ENCODE measurements around the gene EZR. TPM values are rescaled to one million over a fixed set of nuclear protein-coding genes. Genes with fewer than 3 reads are reported as not detected.

EZR gene
- total RNA-seq, 1 experiment from 2014 or later = 375 TPM

- H3K4me1 Mint-ChIP-seq = peaks cover 20 to 25% of the 10 kb centered on the region in 2 experiments
- H2AFZ ChIP-seq (ENCODE audit: low read length) = no peak overlapping the region
- H3K14ac ChIP-seq (ENCODE audit: insufficient read depth, low read length) = no peak overlapping the region
- H2BK12ac ChIP-seq (ENCODE audit: insufficient read length, low read depth, low read length) = no peak overlapping the region
- no peak for TF ChIP-seq CTCF (conservative IDR thresholded peaks at IDR 0.05)
- H4K8ac ChIP-seq (replicated peaks; ENCODE audit: insufficient read length, low read depth, low read length) = no peak overlapping the region
- no peak overlapping the region for H2BK20ac ChIP-seq (ENCODE audit: low read depth, low read length, poor library complexity, severe bottlenecking)
- no peak overlapping the region for H4K5ac ChIP-seq (ENCODE audit: insufficient read length, low read depth, low read length)
- H3K79me1 ChIP-seq (ENCODE audit: insufficient read depth, low read depth, low read length, poor library complexity, severe bottlenecking) = peaks cover 8% of the 10 kb centered on the region
- peak overlapping the region; percentile 4 to 73 (median 56); a peak in 4 of 7 replicates for H3K27ac Mint-ChIP-seq
- no peaks in the 10 kb centered on the region for H3K27me3 ChIP-seq (ENCODE audit: insufficient read depth, low read length)
- H3K4me3 Mint-ChIP-seq = no peak overlapping the region
- no peak overlapping the region for H3K56ac ChIP-seq (ENCODE audit: insufficient read length, low read depth, low read length)
- no peaks in the 10 kb centered on the region for H3K9me3 ChIP-seq (ENCODE audit: control insufficient read depth, low read depth, low read length)
- no peak overlapping the region for H4K91ac ChIP-seq (ENCODE audit: insufficient read length, low read depth, low read length)
- no peak overlapping the region for H3K27ac ChIP-seq (ENCODE audit: insufficient read length, low read depth, low read length)
- H3K4ac ChIP-seq (ENCODE audit: low read depth, low read length) = no peak overlapping the region
- no peaks in the 10 kb centered on the region for H3K9me3 Mint-ChIP-seq
- H3K4me1 ChIP-seq (ENCODE audit: insufficient read depth, low read length) = no peaks in the 10 kb centered on the region
- H2BK120ac ChIP-seq (ENCODE audit: low read depth, low read length, poor library complexity, severe bottlenecking) = no peak overlapping the region
- no peak overlapping the region for H3K9ac ChIP-seq (ENCODE audit: extremely low read depth, insufficient read length, low read length)
- H3K18ac ChIP-seq (ENCODE audit: insufficient read length, low read depth, low read length) = no peak overlapping the region
- no peak overlapping the region for H2AK5ac ChIP-seq (ENCODE audit: insufficient read length, low read length)
- no peaks in the 10 kb centered on the region for H3K27me3 Mint-ChIP-seq (ENCODE audit: low read depth)
- no CpG with 5 or more reads among the region's 2 CpGs for WGBS (ENCODE audit: extremely low coverage, insufficient read length, low lambda C conversion rate)
- H3K23me2 ChIP-seq (ENCODE audit: insufficient read length, low read depth, low read length, poor library complexity, severe bottlenecking) = no peaks in the 10 kb centered on the region
- H3K36me3 Mint-ChIP-seq (ENCODE audit: insufficient read depth in 1 of 3, low read depth in 3 of 3) = peaks cover 57 to 94% (median 87%) of the 10 kb centered on the region in 3 experiments; a peak in 6 of 7 replicates
- no peak overlapping the region for H2BK15ac ChIP-seq (ENCODE audit: low read depth, low read length)
- no peaks in the 10 kb centered on the region for H3K79me2 ChIP-seq (ENCODE audit: insufficient read depth, low read length)
- H2BK5ac ChIP-seq (ENCODE audit: insufficient read length, low read length) = no peak overlapping the region
- no peaks in the 10 kb centered on the region for H4K20me1 ChIP-seq (ENCODE audit: control insufficient read depth, insufficient read depth, insufficient read length)
- H3K23ac ChIP-seq (ENCODE audit: insufficient read length, low read depth, low read length) = no peak overlapping the region
- no peak for DNase-seq
- no peak overlapping the region for H3T11ph ChIP-seq (ENCODE audit: low read length)
- no peak overlapping the region for H3K4me2 ChIP-seq (ENCODE audit: insufficient read depth, insufficient read length, low read length)
Measured at GRCh38 chr6:158776737-158777136, 42.4 kb downstream of the EZR start.
